ENCODE measurements around the gene FTL. TPM values are rescaled to one million over a fixed set of nuclear protein-coding genes. Genes with fewer than 3 reads are reported as not detected.
A peak's percentile ranks its signal among the peaks of the same experiment; 100 is the strongest.

The FTL gene
- polyA plus RNA-seq, 4 donors: 4,142 to 9,292 (median 8,268) TPM

DNA sequence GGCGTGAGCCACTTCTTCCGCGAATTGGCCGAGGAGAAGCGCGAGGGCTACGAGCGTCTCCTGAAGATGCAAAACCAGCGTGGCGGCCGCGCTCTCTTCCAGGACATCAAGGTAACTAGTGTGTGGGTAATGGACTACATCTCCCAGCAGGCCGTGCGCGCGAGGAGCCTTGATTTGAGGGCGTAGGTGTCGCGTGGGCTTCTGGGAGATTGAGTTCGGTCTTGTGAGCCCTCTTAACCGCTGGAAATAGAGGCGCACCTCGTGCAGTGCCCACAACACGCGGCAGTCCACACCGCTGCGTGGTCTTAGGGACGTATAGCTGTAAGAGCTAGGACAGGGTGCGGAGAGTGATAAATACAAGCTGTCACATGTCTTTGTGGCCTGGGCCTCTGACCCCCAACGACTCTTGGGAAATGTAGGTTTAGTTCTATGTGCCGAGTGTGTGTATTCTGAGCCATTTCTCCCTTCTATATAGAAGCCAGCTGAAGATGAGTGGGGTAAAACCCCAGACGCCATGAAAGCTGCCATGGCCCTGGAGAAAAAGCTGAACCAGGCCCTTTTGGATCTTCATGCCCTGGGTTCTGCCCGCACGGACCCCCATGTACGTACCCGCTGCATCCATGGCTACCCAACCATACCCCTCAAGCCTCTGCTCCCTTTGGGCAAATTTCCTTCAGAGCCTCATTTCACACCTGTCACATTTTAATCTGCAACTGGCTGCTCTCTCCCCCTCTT, 864 bp downstream of the FTL start:
- peaks cover 3 to 68% (median 4%) of the 10 kb centered on the region in 3 donors for H3K36me3 ChIP-seq (ENCODE audit: control insufficient read depth in 3 of 3, insufficient read depth in 2 of 3, low read depth in 1 of 3, low read length in 3 of 3)
- H3K27me3 ChIP-seq (ENCODE audit: control insufficient read depth in 3 of 3, insufficient read depth in 3 of 3, low read length in 3 of 3): no peaks in the 10 kb centered on the region
- peaks cover 0 to 38% (median 14%) of the 10 kb centered on the region in 3 donors for H3K4me1 ChIP-seq (ENCODE audit: control insufficient read depth in 3 of 3, insufficient read depth in 2 of 3, low read depth in 1 of 3, low read length in 2 of 3)
- DNase-seq: peak; percentile 85 to 87
- peak overlapping the region; percentile 59 to 73 (median 65) for H3K4me3 ChIP-seq (ENCODE audit: low read depth in 1 of 3, low read length in 3 of 3)
- FAIRE-seq: no peak
- 3 to 7% (median 7%) methylated on average over 36 of the region's 36 CpGs for WGBS, 3 donors
- H3K27ac ChIP-seq (ENCODE audit: low read depth in 1 of 3, low read length in 2 of 3): peak overlapping the region; percentile 79 to 92 (median 87)
- H3K9me3 ChIP-seq (ENCODE audit: control insufficient read depth in 2 of 2, insufficient read depth in 1 of 2, low read depth in 1 of 2, low read length in 1 of 2): no peaks in the 10 kb centered on the region

DNA sequence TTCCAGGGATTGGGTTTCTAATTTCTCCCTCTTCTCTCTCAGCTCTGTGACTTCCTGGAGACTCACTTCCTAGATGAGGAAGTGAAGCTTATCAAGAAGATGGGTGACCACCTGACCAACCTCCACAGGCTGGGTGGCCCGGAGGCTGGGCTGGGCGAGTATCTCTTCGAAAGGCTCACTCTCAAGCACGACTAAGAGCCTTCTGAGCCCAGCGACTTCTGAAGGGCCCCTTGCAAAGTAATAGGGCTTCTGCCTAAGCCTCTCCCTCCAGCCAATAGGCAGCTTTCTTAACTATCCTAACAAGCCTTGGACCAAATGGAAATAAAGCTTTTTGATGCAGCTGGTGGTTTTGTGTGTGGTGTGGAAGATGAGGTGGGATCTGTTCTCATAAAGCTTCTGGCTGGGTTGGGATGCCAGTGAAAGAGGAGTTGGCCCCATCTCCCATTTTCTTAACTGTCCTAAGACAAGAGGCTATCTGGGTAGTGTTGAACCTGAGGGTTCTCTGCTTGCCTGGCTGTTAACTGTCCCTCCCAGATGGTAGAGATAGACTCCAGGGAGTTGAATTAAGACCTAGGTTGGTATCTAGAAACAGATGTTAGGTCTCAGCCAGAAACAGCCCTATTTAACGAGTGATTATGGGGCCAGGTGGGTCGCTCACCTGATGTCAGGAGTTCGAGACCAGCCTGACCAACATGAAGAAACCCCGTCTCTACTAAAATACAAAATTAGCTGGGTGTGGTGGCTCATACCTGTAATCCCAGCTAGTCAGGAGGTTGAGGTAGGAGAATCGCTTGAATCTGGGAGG, 1.6 kb downstream of the FTL start:
- no peak for FAIRE-seq
- WGBS, 3 donors: 53 to 64% (median 62%) methylated on average over 10 of the region's 10 CpGs

DNA sequence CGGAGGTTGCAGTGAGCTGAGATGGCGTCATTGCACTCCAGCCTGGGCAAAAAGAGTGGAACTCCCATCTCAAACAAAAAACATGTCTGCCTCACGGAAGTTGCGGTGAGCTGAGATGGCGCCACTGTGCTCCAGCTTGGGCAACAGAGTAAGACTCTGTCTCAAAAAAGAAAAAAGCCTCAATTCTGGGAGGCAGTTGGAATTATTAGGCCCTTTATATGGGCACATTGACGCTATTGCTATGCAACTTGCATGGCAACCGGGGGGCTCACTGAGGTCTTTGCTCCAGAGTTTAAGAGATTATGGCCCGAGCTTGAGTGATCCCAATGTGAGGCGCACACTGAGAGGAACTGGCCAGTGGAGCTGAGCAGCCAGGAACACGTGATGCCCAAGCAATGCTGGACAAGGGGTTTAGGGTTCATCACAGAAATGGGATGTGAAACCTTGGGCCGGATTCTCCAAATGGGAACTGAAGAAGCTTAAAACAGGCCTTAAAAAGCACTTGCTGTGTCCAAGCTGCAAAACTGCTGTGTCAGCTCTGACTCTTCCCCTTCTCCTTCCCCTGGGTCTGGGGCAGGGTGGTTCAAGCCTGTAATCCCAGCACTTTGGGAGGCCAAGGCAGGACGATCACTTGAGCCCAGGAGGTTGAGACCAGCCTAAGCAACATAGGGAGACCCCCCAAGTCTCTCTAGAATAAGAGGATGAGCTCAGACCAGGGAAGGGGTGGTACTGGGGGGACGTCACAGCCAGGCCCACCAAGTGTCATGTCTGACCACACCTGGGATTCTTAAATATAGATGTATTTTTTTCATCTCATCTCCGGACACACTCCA, 2.5 kb downstream of the FTL start:
- peaks cover 3 to 70% (median 4%) of the 10 kb centered on the region in 3 donors for H3K36me3 ChIP-seq (ENCODE audit: control insufficient read depth in 3 of 3, insufficient read depth in 2 of 3, low read depth in 1 of 3, low read length in 3 of 3)
- H3K4me3 ChIP-seq (ENCODE audit: low read depth in 1 of 3, low read length in 3 of 3): peak overlapping the region in 1 of 3 donors; percentile 73
- FAIRE-seq (no peak), DNase-seq (peak in 1 of 2 donors; percentile 80)
- H3K9me3 ChIP-seq (ENCODE audit: control insufficient read depth in 2 of 2, insufficient read depth in 1 of 2, low read depth in 1 of 2, low read length in 1 of 2): no peaks in the 10 kb centered on the region
- no peaks in the 10 kb centered on the region for H3K27me3 ChIP-seq (ENCODE audit: control insufficient read depth in 3 of 3, insufficient read depth in 3 of 3, low read length in 3 of 3)
- H3K27ac ChIP-seq (ENCODE audit: low read depth in 1 of 3, low read length in 2 of 3): peak overlapping the region; percentile 4 to 79 (median 39)
- WGBS, 3 donors: 75 to 80% (median 77%) methylated on average over 14 of the region's 14 CpGs
- peaks cover 0 to 23% (median 14%) of the 10 kb centered on the region in 3 donors for H3K4me1 ChIP-seq (ENCODE audit: control insufficient read depth in 3 of 3, insufficient read depth in 2 of 3, low read depth in 1 of 3, low read length in 2 of 3)

More for the DNA sequence above, 1.6 kb downstream of the FTL start:
- Histone ChIP-seq H3K9me3 (ENCODE audit: control insufficient read depth in 2 of 2, insufficient read depth in 1 of 2, low read depth in 1 of 2, low read length in 1 of 2) (no peaks in the 10 kb centered on the region), H3K4me3 (ENCODE audit: low read depth in 1 of 3, low read length in 3 of 3) (peak overlapping the region; percentile 59 to 73 (median 65)), H3K36me3 (ENCODE audit: control insufficient read depth in 3 of 3, insufficient read depth in 2 of 3, low read depth in 1 of 3, low read length in 3 of 3) (peaks cover 3 to 65% (median 4%) of the 10 kb centered on the region in 3 donors), H3K4me1 (ENCODE audit: control insufficient read depth in 3 of 3, insufficient read depth in 2 of 3, low read depth in 1 of 3, low read length in 2 of 3) (peaks cover 0 to 32% (median 14%) of the 10 kb centered on the region in 3 donors), H3K27ac (ENCODE audit: low read depth in 1 of 3, low read length in 2 of 3) (peak overlapping the region; percentile 79 to 92 (median 87)), H3K27me3 (ENCODE audit: control insufficient read depth in 3 of 3, insufficient read depth in 3 of 3, low read length in 3 of 3) (no peaks in the 10 kb centered on the region)
- DNase-seq: peak in 1 of 2 donors; percentile 49

DNA sequence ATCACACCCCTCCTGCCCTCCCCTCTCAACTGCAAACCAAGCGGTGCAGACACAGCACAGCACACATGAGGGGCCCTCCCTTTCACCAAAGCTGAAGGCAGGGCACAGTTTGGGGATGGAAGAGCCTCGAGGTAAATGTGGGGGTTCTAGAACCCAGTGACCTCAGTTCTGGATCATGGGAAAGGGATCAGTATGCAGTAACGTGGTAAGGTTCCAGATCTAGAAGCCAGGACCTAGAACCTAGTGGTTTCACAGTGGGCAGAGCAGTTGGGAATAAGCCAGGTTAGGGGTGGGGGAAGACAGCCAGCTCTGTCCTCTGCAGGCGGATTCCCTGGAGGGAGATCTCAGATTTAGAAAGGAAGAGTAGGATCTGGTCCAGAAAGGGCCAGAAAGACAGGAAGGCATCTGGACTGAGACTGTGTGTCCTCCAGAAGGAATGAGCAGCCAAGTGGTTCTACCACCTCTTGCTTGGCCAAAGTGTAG, 3.1 kb downstream of the FTL start:
- Histone ChIP-seq H3K9me3 (ENCODE audit: control insufficient read depth in 2 of 2, insufficient read depth in 1 of 2, low read depth in 1 of 2, low read length in 1 of 2) (no peaks in the 10 kb centered on the region), H3K36me3 (ENCODE audit: control insufficient read depth in 3 of 3, insufficient read depth in 2 of 3, low read depth in 1 of 3, low read length in 3 of 3) (peaks cover 3 to 76% (median 4%) of the 10 kb centered on the region in 3 donors), H3K4me3 (ENCODE audit: low read depth in 1 of 3, low read length in 3 of 3) (no peak overlapping the region), H3K4me1 (ENCODE audit: control insufficient read depth in 3 of 3, insufficient read depth in 2 of 3, low read depth in 1 of 3, low read length in 2 of 3) (peaks cover 0 to 21% (median 10%) of the 10 kb centered on the region in 3 donors), H3K27ac (ENCODE audit: low read depth in 1 of 3, low read length in 2 of 3) (peak overlapping the region in 1 of 3 donors; percentile 79), H3K27me3 (ENCODE audit: control insufficient read depth in 3 of 3, insufficient read depth in 3 of 3, low read length in 3 of 3) (no peaks in the 10 kb centered on the region)
- FAIRE-seq (no peak), DNase-seq (peak in 1 of 2 donors; percentile 51)
- 59 to 72% (median 67%) methylated on average over 4 of the region's 4 CpGs for WGBS, 3 donors

DNA sequence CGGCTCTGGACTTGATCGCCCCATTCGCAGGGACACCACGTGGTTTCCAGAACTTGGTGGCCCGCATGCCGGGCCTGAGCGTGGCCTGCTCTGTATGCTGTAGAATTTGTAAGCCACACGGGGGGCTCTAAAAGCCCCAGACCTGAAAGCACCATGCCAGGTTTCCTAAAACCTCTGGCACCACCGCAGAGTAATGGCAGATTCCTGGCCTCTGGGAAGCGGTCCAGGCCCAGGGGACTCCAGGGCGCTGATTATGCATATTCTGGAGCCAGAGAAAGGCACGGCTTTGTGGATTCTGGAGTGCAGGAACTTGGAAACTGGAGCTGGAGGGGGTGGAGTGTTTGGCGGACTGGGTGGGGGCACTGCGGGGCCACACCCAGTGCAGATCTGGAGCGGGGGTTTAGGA, 3.7 kb downstream of the FTL start:
- H3K4me1 ChIP-seq (ENCODE audit: control insufficient read depth in 3 of 3, insufficient read depth in 2 of 3, low read depth in 1 of 3, low read length in 2 of 3): peaks cover 0 to 16% (median 6%) of the 10 kb centered on the region in 3 donors
- no peaks in the 10 kb centered on the region for H3K9me3 ChIP-seq (ENCODE audit: control insufficient read depth in 2 of 2, insufficient read depth in 1 of 2, low read depth in 1 of 2, low read length in 1 of 2)
- H3K27me3 ChIP-seq (ENCODE audit: control insufficient read depth in 3 of 3, insufficient read depth in 3 of 3, low read length in 3 of 3): no peaks in the 10 kb centered on the region
- peaks cover 3 to 82% (median 4%) of the 10 kb centered on the region in 3 donors for H3K36me3 ChIP-seq (ENCODE audit: control insufficient read depth in 3 of 3, insufficient read depth in 2 of 3, low read depth in 1 of 3, low read length in 3 of 3)
- WGBS, 3 donors: 85 to 89% (median 89%) methylated on average over 15 of the region's 15 CpGs
- H3K27ac ChIP-seq (ENCODE audit: low read depth in 1 of 3, low read length in 2 of 3): no peak overlapping the region
- DNase-seq (no peak), FAIRE-seq (no peak)
- no peak overlapping the region for H3K4me3 ChIP-seq (ENCODE audit: low read depth in 1 of 3, low read length in 3 of 3)

DNA sequence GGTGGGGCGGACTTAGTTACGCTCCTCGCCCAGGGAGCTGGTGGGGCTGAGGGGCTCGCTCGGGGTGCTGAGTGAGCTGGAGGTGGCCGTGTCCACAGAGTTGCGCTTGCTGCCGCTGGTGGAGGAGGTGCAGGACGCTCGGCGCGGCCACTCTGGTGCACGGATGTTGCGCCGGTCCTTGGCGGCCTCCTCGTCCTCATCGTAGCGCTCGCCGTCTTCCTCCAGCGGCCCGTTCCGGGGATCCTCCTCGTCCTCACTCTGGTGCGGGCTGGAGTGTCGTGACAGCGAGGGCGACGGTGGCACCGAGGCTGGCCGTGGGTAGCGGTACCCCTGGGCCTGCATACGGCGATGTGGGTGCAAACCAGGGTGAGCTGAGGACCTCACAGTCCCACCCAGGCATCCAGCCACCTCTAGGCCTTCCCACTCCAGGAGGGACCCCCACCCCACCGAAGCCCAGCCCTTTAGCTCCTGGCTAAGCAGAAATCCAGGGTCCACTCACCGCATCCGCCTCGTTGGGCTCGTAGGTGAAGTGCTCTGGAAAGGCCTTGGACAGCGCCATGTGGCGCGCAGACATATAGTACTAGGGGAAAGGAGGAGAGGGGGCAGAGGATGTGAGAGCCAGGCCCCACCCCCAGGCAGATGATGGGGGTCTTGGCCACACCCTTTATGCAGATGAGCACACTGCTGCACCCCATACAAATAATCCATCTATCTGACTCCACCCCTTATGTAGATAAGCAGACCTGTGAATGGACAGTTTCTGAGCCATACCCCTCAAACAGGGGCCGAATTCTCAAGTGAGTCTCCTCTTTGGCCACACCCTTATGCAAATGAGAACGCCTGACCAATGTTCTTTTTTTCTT, 4.4 kb downstream of the FTL start:
- Histone ChIP-seq H3K4me3 (ENCODE audit: low read depth in 1 of 3, low read length in 3 of 3) (no peak overlapping the region), H3K27ac (ENCODE audit: low read depth in 1 of 3, low read length in 2 of 3) (no peak overlapping the region), H3K36me3 (ENCODE audit: control insufficient read depth in 3 of 3, insufficient read depth in 2 of 3, low read depth in 1 of 3, low read length in 3 of 3) (peaks cover 3 to 89% (median 4%) of the 10 kb centered on the region in 3 donors), H3K9me3 (ENCODE audit: control insufficient read depth in 2 of 2, insufficient read depth in 1 of 2, low read depth in 1 of 2, low read length in 1 of 2) (no peaks in the 10 kb centered on the region), H3K4me1 (ENCODE audit: control insufficient read depth in 3 of 3, insufficient read depth in 2 of 3, low read depth in 1 of 3, low read length in 2 of 3) (peaks cover 0 to 9% (median 2%) of the 10 kb centered on the region in 3 donors), H3K27me3 (ENCODE audit: control insufficient read depth in 3 of 3, insufficient read depth in 3 of 3, low read length in 3 of 3) (no peaks in the 10 kb centered on the region)
- FAIRE-seq (no peak), DNase-seq (no peak)
- 93 to 95% (median 94%) methylated on average over 38 to 45 of the region's 45 CpGs for WGBS, 3 donors

DNA sequence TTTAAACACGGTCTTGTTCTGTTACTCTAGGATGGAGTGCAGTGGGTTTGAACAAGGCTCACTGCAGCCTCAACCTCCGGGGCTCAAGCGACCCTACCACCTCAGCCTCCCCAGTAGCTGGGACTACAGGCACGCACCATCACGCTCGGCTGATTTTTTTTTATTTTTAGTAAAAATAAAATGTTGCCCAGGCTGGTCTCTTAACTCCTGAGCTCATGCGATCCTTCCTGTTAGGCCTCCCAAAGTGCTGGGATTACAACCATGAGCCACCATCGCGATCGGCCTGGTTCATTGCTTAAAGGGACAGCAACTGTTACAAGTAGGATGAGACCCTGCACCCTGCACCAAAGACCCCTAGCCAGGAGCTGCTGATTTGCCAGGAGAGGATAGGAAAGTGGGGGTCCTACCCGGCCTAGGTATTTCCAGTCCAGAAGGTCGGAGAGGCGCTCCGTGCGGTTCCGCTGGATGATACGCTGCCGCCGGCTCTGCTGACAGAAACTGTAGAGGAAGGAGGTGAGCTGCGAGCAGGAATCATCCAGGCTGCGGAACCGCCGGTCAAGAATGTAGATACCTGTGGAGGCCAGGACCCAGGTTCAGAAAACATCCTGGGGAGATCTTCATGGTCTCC, 5.1 kb downstream of the FTL start:
- no peak for DNase-seq
- FAIRE-seq: no peak
- Histone ChIP-seq H3K9me3 (ENCODE audit: control insufficient read depth in 2 of 2, insufficient read depth in 1 of 2, low read depth in 1 of 2, low read length in 1 of 2) (no peaks in the 10 kb centered on the region), H3K27me3 (ENCODE audit: control insufficient read depth in 3 of 3, insufficient read depth in 3 of 3, low read length in 3 of 3) (no peaks in the 10 kb centered on the region), H3K4me1 (ENCODE audit: control insufficient read depth in 3 of 3, insufficient read depth in 2 of 3, low read depth in 1 of 3, low read length in 2 of 3) (peaks cover 0 to 6% (median 0%) of the 10 kb centered on the region in 3 donors), H3K36me3 (ENCODE audit: control insufficient read depth in 3 of 3, insufficient read depth in 2 of 3, low read depth in 1 of 3, low read length in 3 of 3) (peaks cover 3 to 94% (median 4%) of the 10 kb centered on the region in 3 donors), H3K27ac (ENCODE audit: low read depth in 1 of 3, low read length in 2 of 3) (no peak overlapping the region), H3K4me3 (ENCODE audit: low read depth in 1 of 3, low read length in 3 of 3) (no peak overlapping the region)
- WGBS, 3 donors: 88 to 92% (median 91%) methylated on average over 23 of the region's 23 CpGs

Data from small intestine (tissue), 7 donors.